ENCODE data around the gene MCF2L2. TPM values are rescaled to one million over a fixed set of nuclear protein-coding genes. Genes with fewer than 3 reads are reported as not detected.

MCF2L2 gene
- total RNA-seq, 4 donors from 2014 or later, result 0.61 to 2.9 (median 1.3) TPM

GRCh38 chr3:183341545-183342288 is 86.7 kb downstream of the MCF2L2 start:
- no peak overlapping the region for H3K27ac ChIP-seq
- intact Hi-C loops (cut with DNase I), result no loop called here
- no peaks in the 10 kb centered on the region for H3K27me3 ChIP-seq
- no peak for DNase-seq
- no peak overlapping the region for H3K4me3 ChIP-seq
- 77 to 79% methylated on average over 13 to 14 of the region's 14 CpGs for WGBS, 2 donors
- no peaks in the 10 kb centered on the region for H3K4me1 ChIP-seq
- TF ChIP-seq POLR2A (IDR thresholded peaks at IDR 0.05), result no peak
- no peak for TF ChIP-seq CTCF (IDR thresholded peaks at IDR 0.05)
- H3K36me3 ChIP-seq, result no peaks in the 10 kb centered on the region
- H3K9me3 ChIP-seq, result no peaks in the 10 kb centered on the region

GRCh38 chr3:183340222-183340621 is 88.2 kb downstream of the MCF2L2 start:
- Histone ChIP-seq H3K27me3 (no peaks in the 10 kb centered on the region), H3K4me1 (no peaks in the 10 kb centered on the region), H3K4me3 (no peak overlapping the region), H3K36me3 (no peaks in the 10 kb centered on the region), H3K27ac (no peak overlapping the region), H3K9me3 (no peaks in the 10 kb centered on the region)
- TF ChIP-seq CTCF (IDR thresholded peaks at IDR 0.05), result no peak
- no peak for TF ChIP-seq POLR2A (IDR thresholded peaks at IDR 0.05)
- DNase-seq, result no peak
- intact Hi-C loops (cut with DNase I), result no loop called here
- WGBS, 2 donors, result 88 to 95% methylated on average over 2 of the region's 2 CpGs

GRCh38 chr3:183339461-183340086 is 88.8 kb downstream of the MCF2L2 start:
- no peaks in the 10 kb centered on the region for H3K4me1 ChIP-seq
- no peaks in the 10 kb centered on the region for H3K36me3 ChIP-seq
- WGBS, 2 donors, result 83 to 88% methylated on average over 7 to 8 of the region's 8 CpGs
- H3K9me3 ChIP-seq, result no peaks in the 10 kb centered on the region
- intact Hi-C loops (cut with DNase I), result no loop called here
- no peak overlapping the region for H3K4me3 ChIP-seq
- H3K27ac ChIP-seq, result no peak overlapping the region
- no peaks in the 10 kb centered on the region for H3K27me3 ChIP-seq
- TF ChIP-seq POLR2A (IDR thresholded peaks at IDR 0.05) (no peak), CTCF (IDR thresholded peaks at IDR 0.05) (no peak)
- no peak for DNase-seq

GRCh38 chr3:183338520-183338919 is 89.9 kb downstream of the MCF2L2 start:
- TF ChIP-seq CTCF (IDR thresholded peaks at IDR 0.05), result no peak
- no peak for TF ChIP-seq POLR2A (IDR thresholded peaks at IDR 0.05)
- Histone ChIP-seq H3K27me3 (no peaks in the 10 kb centered on the region), H3K27ac (no peak overlapping the region), H3K4me1 (no peaks in the 10 kb centered on the region), H3K36me3 (no peaks in the 10 kb centered on the region), H3K9me3 (no peaks in the 10 kb centered on the region), H3K4me3 (no peak overlapping the region)
- intact Hi-C loops (cut with DNase I), result no loop called here
- DNase-seq, result no peak
- WGBS, 2 donors, result 90 to 97% methylated on average over 7 of the region's 7 CpGs

- no peaks in the 10 kb centered on the region for H3K4me1 ChIP-seq
- DNase-seq, result no peak
- H3K9me3 ChIP-seq, result no peaks in the 10 kb centered on the region
- intact Hi-C loops (cut with DNase I), result no loop called here
- no peak overlapping the region for H3K27ac ChIP-seq
- TF ChIP-seq POLR2A (IDR thresholded peaks at IDR 0.05), result no peak
- no peaks in the 10 kb centered on the region for H3K27me3 ChIP-seq
- 73 to 88% methylated on average over 8 of the region's 8 CpGs for WGBS, 2 donors
- H3K4me3 ChIP-seq, result no peak overlapping the region
- no peaks in the 10 kb centered on the region for H3K36me3 ChIP-seq
Measured at GRCh38 chr3:183332487-183332886, 95.9 kb downstream of the MCF2L2 start.
